Mesothelial cell of epicardium (in vitro differentiated cells): Measurements from ENCODE around the gene SLC16A9. TPM values are rescaled to one million over a fixed set of nuclear protein-coding genes. Genes with fewer than 3 reads are reported as not detected.

Experiments
- DNase-seq, 2 experiments: peaks; one replicate each; pipeline ENCODE4 v3.0.0; 2021; ENCODE audit warnings: low spot score in 2 of 2; ENCODE audit not compliant: unreplicated experiment in 2 of 2
- H3K27ac Mint-ChIP-seq: 2 replicates; pipeline ENCODE4 v1.8.0; 2021; ENCODE audit warnings: mixed read lengths
- H3K27me3 Mint-ChIP-seq: 2 replicates; pipeline ENCODE4 v1.8.0; 2021; ENCODE audit warnings: low read depth, mixed read lengths
- H3K36me3 Mint-ChIP-seq: 2 replicates; pipeline ENCODE4 v1.8.0; 2021; ENCODE audit warnings: mixed read lengths
- H3K4me1 Mint-ChIP-seq: 2 replicates; pipeline ENCODE4 v1.8.0; 2021; ENCODE audit warnings: mixed read lengths
- H3K4me3 Mint-ChIP-seq: 2 replicates; pipeline ENCODE4 v1.8.0; 2021; ENCODE audit warnings: mild to moderate bottlenecking, moderate library complexity, mixed read lengths
- H3K9me3 Mint-ChIP-seq: 2 replicates; pipeline ENCODE4 v1.8.0; 2021; ENCODE audit warnings: mixed read lengths
- total RNA-seq: library from RNA; stranded (reverse); gene quantifications from 3 replicates; pipeline ENCODE4 v1.2.1, GENCODE V29; 2021
- TF ChIP-seq, protein P1 (sequence below): fragments of 200-600 bp; sonication (generic); IDR thresholded peaks from one replicate; pipeline ENCODE4 v1.5.0; 2021; ENCODE audit warnings: antibody characterized with exemption; ENCODE audit not compliant: unreplicated experiment

Gene SLC16A9
- total RNA-seq, 1 donor from 2014 or later, result 17.6 TPM

GRCh38 chr10:59678884-59679301, 30.8 kb downstream of the SLC16A9 start:
- DNase-seq, result no peak
- Mint-ChIP-seq H3K27ac (no peak overlapping the region), H3K36me3 (peaks cover 8% of the 10 kb centered on the region), H3K9me3 (no peaks in the 10 kb centered on the region), H3K27me3 (no peaks in the 10 kb centered on the region), H3K4me1 (peaks cover 11% of the 10 kb centered on the region), H3K4me3 (no peak overlapping the region)
- TF ChIP-seq, protein P1, sequence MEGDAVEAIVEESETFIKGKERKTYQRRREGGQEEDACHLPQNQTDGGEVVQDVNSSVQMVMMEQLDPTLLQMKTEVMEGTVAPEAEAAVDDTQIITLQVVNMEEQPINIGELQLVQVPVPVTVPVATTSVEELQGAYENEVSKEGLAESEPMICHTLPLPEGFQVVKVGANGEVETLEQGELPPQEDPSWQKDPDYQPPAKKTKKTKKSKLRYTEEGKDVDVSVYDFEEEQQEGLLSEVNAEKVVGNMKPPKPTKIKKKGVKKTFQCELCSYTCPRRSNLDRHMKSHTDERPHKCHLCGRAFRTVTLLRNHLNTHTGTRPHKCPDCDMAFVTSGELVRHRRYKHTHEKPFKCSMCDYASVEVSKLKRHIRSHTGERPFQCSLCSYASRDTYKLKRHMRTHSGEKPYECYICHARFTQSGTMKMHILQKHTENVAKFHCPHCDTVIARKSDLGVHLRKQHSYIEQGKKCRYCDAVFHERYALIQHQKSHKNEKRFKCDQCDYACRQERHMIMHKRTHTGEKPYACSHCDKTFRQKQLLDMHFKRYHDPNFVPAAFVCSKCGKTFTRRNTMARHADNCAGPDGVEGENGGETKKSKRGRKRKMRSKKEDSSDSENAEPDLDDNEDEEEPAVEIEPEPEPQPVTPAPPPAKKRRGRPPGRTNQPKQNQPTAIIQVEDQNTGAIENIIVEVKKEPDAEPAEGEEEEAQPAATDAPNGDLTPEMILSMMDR, result no peak

- Mint-ChIP-seq H3K27ac (no peak overlapping the region), H3K4me3 (no peak overlapping the region), H3K4me1 (peaks cover 16% of the 10 kb centered on the region), H3K36me3 (peaks cover 13% of the 10 kb centered on the region), H3K9me3 (no peaks in the 10 kb centered on the region), H3K27me3 (no peaks in the 10 kb centered on the region)
- TF ChIP-seq, protein P1, result no peak
- no peak for DNase-seq
These were observed 32.3 kb downstream of the SLC16A9 start for GRCh38 chr10:59677253-59677831.

- DNase-seq, result no peak
- H3K4me1 Mint-ChIP-seq, result peaks cover 16% of the 10 kb centered on the region
- H3K9me3 Mint-ChIP-seq, result no peaks in the 10 kb centered on the region
These were observed 33.8 kb downstream of the SLC16A9 start for GRCh38 chr10:59675812-59676211.

GRCh38 chr10:59674215-59674836, 35.3 kb downstream of the SLC16A9 start:
- Mint-ChIP-seq H3K36me3 (peaks cover 17% of the 10 kb centered on the region), H3K4me1 (peaks cover 16% of the 10 kb centered on the region), H3K9me3 (no peaks in the 10 kb centered on the region), H3K4me3 (no peak overlapping the region), H3K27me3 (no peaks in the 10 kb centered on the region), H3K27ac (peak overlapping the region; percentile 73)
- TF ChIP-seq, protein P1, result no peak
- DNase-seq, result no peak

More at GRCh38 chr10:59675812-59676211, 33.8 kb downstream of the SLC16A9 start:
- no peak overlapping the region for H3K4me3 Mint-ChIP-seq
- H3K27me3 Mint-ChIP-seq, result no peaks in the 10 kb centered on the region
- H3K27ac Mint-ChIP-seq, result no peak overlapping the region
- TF ChIP-seq, protein P1, result no peak
- H3K36me3 Mint-ChIP-seq, result peaks cover 17% of the 10 kb centered on the region

- H3K4me1 Mint-ChIP-seq, result peaks cover 12% of the 10 kb centered on the region
- TF ChIP-seq, protein P1, result no peak
- no peak overlapping the region for H3K27ac Mint-ChIP-seq
- no peak overlapping the region for H3K4me3 Mint-ChIP-seq
- H3K27me3 Mint-ChIP-seq, result no peaks in the 10 kb centered on the region
- peaks cover 8% of the 10 kb centered on the region for H3K9me3 Mint-ChIP-seq
- H3K36me3 Mint-ChIP-seq, result peaks cover 25% of the 10 kb centered on the region
- no peak for DNase-seq
These were observed 37.3 kb downstream of the SLC16A9 start for GRCh38 chr10:59672150-59672875.
